ENCODE results near the gene ANKRD35.
A peak's percentile ranks its signal among the peaks of the same experiment; 100 is the strongest.

The ANKRD35 gene

DNA sequence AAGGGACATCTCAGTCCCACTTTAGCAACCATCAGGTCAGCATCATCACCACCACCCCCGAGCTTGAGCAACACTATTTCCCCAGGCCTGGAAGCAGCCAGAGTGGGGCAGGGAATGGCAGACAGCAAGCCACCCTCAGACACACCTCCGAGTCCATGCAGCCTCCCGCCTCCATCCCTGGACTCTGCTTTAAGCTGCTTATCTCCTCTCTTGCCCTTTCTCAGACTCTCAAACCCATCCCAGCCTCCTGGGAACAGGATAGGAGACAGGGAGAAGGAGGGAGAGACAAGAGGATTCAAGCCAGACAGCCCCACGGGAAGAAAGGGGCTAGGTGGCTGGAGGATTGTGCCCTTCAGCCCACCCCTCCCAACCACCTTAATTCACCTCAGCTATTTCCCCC lies 28.5 kb downstream of the ANKRD35 start:
- Histone ChIP-seq H3K4me3 (ENCODE audit: low read length) (no peak overlapping the region), H3K27me3 (ENCODE audit: control insufficient read depth, low read length) (no peaks in the 10 kb centered on the region), H3K9me2 (replicated peaks; ENCODE audit: control insufficient read depth, low read length) (no peaks in the 10 kb centered on the region), H4K20me1 (ENCODE audit: control insufficient read depth, insufficient read depth, low read depth, low read length) (no peaks in the 10 kb centered on the region), H3K4me1 (ENCODE audit: control insufficient read depth, low read length) (peaks cover 13% of the 10 kb centered on the region), H3K4me2 (ENCODE audit: low read length) (no peak overlapping the region), H3K27ac (ENCODE audit: low read depth, low read length) (no peak overlapping the region), H3F3A (ENCODE audit: control insufficient read depth, insufficient read depth) (peaks cover 5% of the 10 kb centered on the region; the same call in 1 of the 2 replicates), H3K9me3 (ENCODE audit: control insufficient read depth, insufficient read depth, low read length) (no peaks in the 10 kb centered on the region), H3K79me2 (ENCODE audit: control insufficient read depth, low read length) (0 out of 2 replicates have a peak, but pooled peaks cover 3% of the 10 kb centered on the region), H3K36me3 (ENCODE audit: control insufficient read depth, low read length) (peaks cover 8% of the 10 kb centered on the region)
- TF ChIP-seq EZH2phosphoT487 (IDR thresholded peaks at IDR 0.05; ENCODE audit: borderline replicate concordance, low read length): no peak
- TF ChIP-seq, protein P1, sequence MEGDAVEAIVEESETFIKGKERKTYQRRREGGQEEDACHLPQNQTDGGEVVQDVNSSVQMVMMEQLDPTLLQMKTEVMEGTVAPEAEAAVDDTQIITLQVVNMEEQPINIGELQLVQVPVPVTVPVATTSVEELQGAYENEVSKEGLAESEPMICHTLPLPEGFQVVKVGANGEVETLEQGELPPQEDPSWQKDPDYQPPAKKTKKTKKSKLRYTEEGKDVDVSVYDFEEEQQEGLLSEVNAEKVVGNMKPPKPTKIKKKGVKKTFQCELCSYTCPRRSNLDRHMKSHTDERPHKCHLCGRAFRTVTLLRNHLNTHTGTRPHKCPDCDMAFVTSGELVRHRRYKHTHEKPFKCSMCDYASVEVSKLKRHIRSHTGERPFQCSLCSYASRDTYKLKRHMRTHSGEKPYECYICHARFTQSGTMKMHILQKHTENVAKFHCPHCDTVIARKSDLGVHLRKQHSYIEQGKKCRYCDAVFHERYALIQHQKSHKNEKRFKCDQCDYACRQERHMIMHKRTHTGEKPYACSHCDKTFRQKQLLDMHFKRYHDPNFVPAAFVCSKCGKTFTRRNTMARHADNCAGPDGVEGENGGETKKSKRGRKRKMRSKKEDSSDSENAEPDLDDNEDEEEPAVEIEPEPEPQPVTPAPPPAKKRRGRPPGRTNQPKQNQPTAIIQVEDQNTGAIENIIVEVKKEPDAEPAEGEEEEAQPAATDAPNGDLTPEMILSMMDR (IDR thresholded peaks at IDR 0.05; ENCODE audit: low read depth, low read length, poor library complexity, severe bottlenecking): no peak

DNA sequence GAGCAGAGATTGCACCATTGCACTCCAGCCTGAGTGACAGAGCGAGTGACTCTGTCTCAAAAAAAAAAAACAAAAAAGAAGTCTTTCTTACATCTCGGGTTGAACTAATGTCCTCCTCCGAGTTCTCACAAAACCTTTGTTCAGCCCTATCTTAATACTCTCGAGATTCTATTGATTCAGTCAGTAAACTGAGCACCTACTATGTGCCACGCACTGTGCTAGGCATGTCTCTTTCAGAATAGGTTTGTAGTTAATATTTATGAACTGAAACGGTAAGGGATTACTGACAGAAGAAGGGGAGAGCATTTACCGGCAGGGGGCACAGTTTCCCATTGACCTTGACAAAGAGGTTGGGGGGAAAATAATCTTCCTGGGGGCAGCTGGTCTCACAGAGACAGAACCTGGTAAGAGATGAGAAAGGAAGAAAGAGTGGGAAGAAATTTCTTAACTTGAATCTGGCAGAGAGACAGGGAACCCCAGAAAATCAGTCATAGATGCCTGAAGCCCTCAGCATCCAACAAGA lies 30.2 kb downstream of the ANKRD35 start:
- Histone ChIP-seq H3F3A (ENCODE audit: control insufficient read depth, insufficient read depth) (no peaks in the 10 kb centered on the region), H3K9me3 (ENCODE audit: control insufficient read depth, insufficient read depth, low read length) (no peaks in the 10 kb centered on the region), H3K9me2 (replicated peaks; ENCODE audit: control insufficient read depth, low read length) (no peaks in the 10 kb centered on the region), H3K4me3 (ENCODE audit: low read length) (no peak overlapping the region), H3K79me2 (ENCODE audit: control insufficient read depth, low read length) (0 out of 2 replicates have a peak, but pooled peaks cover 3% of the 10 kb centered on the region), H3K27me3 (ENCODE audit: control insufficient read depth, low read length) (no peaks in the 10 kb centered on the region), H3K4me1 (ENCODE audit: control insufficient read depth, low read length) (peaks cover 13% of the 10 kb centered on the region), H3K4me2 (ENCODE audit: low read length) (no peak overlapping the region), H3K36me3 (ENCODE audit: control insufficient read depth, low read length) (peaks cover 8% of the 10 kb centered on the region), H4K20me1 (ENCODE audit: control insufficient read depth, insufficient read depth, low read depth, low read length) (no peaks in the 10 kb centered on the region), H3K27ac (ENCODE audit: low read depth, low read length) (no peak overlapping the region)
- TF ChIP-seq, protein P1 (IDR thresholded peaks at IDR 0.05; ENCODE audit: low read depth, low read length, poor library complexity, severe bottlenecking): peak; percentile 72
- no peak for TF ChIP-seq EZH2phosphoT487 (IDR thresholded peaks at IDR 0.05; ENCODE audit: borderline replicate concordance, low read length)

DNA sequence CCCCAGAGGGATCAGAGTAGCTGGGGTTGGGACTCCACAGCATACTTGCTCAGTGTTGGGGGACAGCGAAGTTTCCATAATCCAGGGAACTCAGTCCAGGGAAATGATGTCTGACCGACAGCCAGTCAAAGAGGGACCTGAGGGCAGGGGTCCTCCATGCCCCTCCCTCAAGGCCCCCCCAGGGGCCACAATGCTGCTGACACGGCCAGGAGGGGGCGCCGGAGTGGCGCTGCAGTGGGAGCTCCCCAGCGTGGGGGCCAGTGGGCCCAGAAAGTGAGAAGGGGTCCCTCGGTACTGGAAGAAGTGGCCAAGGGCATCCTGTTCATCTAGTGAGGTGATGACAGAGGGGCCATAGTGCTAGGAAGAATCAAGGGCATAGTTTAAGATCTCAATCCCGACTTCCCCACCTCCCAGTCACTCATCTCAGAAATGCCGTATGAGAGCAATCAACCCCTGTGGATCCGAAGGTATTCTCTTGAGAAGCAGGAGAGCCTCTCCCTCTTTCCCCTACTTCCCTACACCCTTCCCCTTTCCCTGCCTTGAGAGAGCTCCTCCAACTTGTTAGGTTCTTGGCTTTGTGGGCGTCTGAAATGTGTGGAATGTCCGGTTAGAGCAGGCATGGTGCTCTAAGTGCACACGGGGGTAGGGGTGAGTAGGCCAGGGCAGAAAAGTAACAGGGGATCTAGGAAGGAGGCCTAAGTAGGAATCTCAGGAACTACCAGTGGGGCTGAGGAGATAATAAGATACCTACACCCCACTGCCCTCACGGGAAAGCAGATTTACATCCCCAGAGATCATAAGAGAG lies 36.1 kb downstream of the ANKRD35 start:
- H3F3A ChIP-seq (ENCODE audit: control insufficient read depth, insufficient read depth): peaks cover 8% of the 10 kb centered on the region
- TF ChIP-seq, protein P1 (IDR thresholded peaks at IDR 0.05; ENCODE audit: low read depth, low read length, poor library complexity, severe bottlenecking): peak; percentile 85
- TF ChIP-seq EZH2phosphoT487 (IDR thresholded peaks at IDR 0.05; ENCODE audit: borderline replicate concordance, low read length): no peak
- H3K79me2 ChIP-seq (ENCODE audit: control insufficient read depth, low read length): no peaks in the 10 kb centered on the region
- H4K20me1 ChIP-seq (ENCODE audit: control insufficient read depth, insufficient read depth, low read depth, low read length): no peaks in the 10 kb centered on the region
- H3K27ac ChIP-seq (ENCODE audit: low read depth, low read length): no peak overlapping the region
- H3K4me2 ChIP-seq (ENCODE audit: low read length): no peak overlapping the region
- H3K27me3 ChIP-seq (ENCODE audit: control insufficient read depth, low read length): no peaks in the 10 kb centered on the region
- peaks cover 21% of the 10 kb centered on the region for H3K4me1 ChIP-seq (ENCODE audit: control insufficient read depth, low read length)
- no peak overlapping the region for H3K4me3 ChIP-seq (ENCODE audit: low read length)
- H3K36me3 ChIP-seq (ENCODE audit: control insufficient read depth, low read length): peaks cover 13% of the 10 kb centered on the region
- H3K9me3 ChIP-seq (ENCODE audit: control insufficient read depth, insufficient read depth, low read length): no peaks in the 10 kb centered on the region
- H3K9me2 ChIP-seq (replicated peaks; ENCODE audit: control insufficient read depth, low read length): no peaks in the 10 kb centered on the region
